OCI-LY3 (cell line): ENCODE measurements around the gene C16orf89.

ENCODE experiments used
- H2AFZ ChIP-seq: fragments of 200-600, 300-600 bp; shearing (Covaris generic); 2 replicates; pipeline ENCODE4 v1.6.0; 2014; ENCODE audit warnings: antibody characterized with exemption, low read depth, low read length
- H3K27ac ChIP-seq: fragments of 200-600, 300-600 bp; sonication (generic); 2 replicates; pipeline ENCODE4 v1.5.1; 2014; ENCODE audit warnings: mild to moderate bottlenecking, low read length, moderate library complexity, mixed read lengths
- H3K27me3 ChIP-seq: fragments of 200-600, 300-600 bp; sonication (generic); 2 replicates; pipeline ENCODE4 v1.6.1; 2014; ENCODE audit warnings: low read depth, low read length, mixed read lengths
- H3K36me3 ChIP-seq: fragments of 200-600, 300-600 bp; sonication (generic); replicated peaks from 2 replicates; pipeline ENCODE3; 2014; ENCODE audit warnings: low read depth, low read length, mixed read lengths
- H3K4me1 ChIP-seq: fragments of 300-600, 200-600 bp; sonication (generic); 2 replicates; pipeline ENCODE4 v1.6.1; 2014; ENCODE audit warnings: low read length, mixed read lengths
- H3K4me2 ChIP-seq: fragments of 200-600, 300-600 bp; sonication (generic); 2 replicates; pipeline ENCODE4 v1.6.1; 2014; ENCODE audit warnings: low read length, mixed read lengths
- H3K4me3 ChIP-seq: fragments of 300-600, 200-600 bp; sonication (generic); 2 replicates; pipeline ENCODE4 v1.5.1; 2014; ENCODE audit warnings: antibody characterized with exemption, mild to moderate bottlenecking, low read length, moderate library complexity
- H3K79me2 ChIP-seq: fragments of 300-600, 200-600 bp; shearing (Covaris generic); 2 replicates; pipeline ENCODE4 v1.6.1; 2014; ENCODE audit warnings: mild to moderate bottlenecking, low read length, mixed read lengths
- H3K9ac ChIP-seq: fragments of 300-600, 200-600 bp; shearing (Covaris generic); 2 replicates; pipeline ENCODE4 v1.6.0; 2014; ENCODE audit warnings: mild to moderate bottlenecking, low read length, moderate library complexity
- H3K9me3 ChIP-seq: fragments of 200-600, 300-600 bp; shearing (Covaris generic); 2 replicates; pipeline ENCODE4 v1.6.1; 2014; ENCODE audit warnings: low read length, mixed read lengths; ENCODE audit not compliant: insufficient read depth
- H4K20me1 ChIP-seq: fragments of 200-600, 300-600 bp; sonication (generic); 2 replicates; pipeline ENCODE4 v1.6.1; 2016; ENCODE audit warnings: low read length, mixed read lengths; ENCODE audit not compliant: insufficient read depth
- CTCF ChIP-seq: fragments of 200-600, 300-600 bp; sonication (generic); IDR thresholded peaks from 2 replicates; pipeline ENCODE4 v1.5.1; 2014; ENCODE audit warnings: antibody characterized with exemption, low read length, low read depth
- EZH2phosphoT487 ChIP-seq: fragments of 200-600 bp; shearing (Covaris generic); IDR thresholded peaks from 2 replicates; pipeline ENCODE4 v1.6.1; 2018; ENCODE audit warnings: antibody characterized with exemption, mixed run types, low read depth

Gene C16orf89

GRCh38 chr16:5070431-5071186 is 4.9 kb upstream of the C16orf89 start:
- H3K36me3 ChIP-seq, result peaks cover 3% of the 10 kb centered on the region
- H3K27ac ChIP-seq, result no peak overlapping the region
- no peak overlapping the region for H3K4me3 ChIP-seq
- H3K4me1 ChIP-seq, result peaks cover 23% of the 10 kb centered on the region
- H4K20me1 ChIP-seq, result no peaks in the 10 kb centered on the region
- H3K9ac ChIP-seq, result no peak overlapping the region
- no peak for TF ChIP-seq EZH2phosphoT487
- no peak for TF ChIP-seq CTCF
- peak overlapping the region; percentile 88; the same call in 1 of the 2 replicates for H3K4me2 ChIP-seq
- H2AFZ ChIP-seq, result peak overlapping the region; percentile 93
- H3K27me3 ChIP-seq, result peaks cover 11% of the 10 kb centered on the region
- peaks cover 21% of the 10 kb centered on the region for H3K79me2 ChIP-seq
- H3K9me3 ChIP-seq, result no peaks in the 10 kb centered on the region

GRCh38 chr16:5069854-5070253 is 4.1 kb upstream of the C16orf89 start:
- peaks cover 11% of the 10 kb centered on the region for H3K27me3 ChIP-seq
- H3K79me2 ChIP-seq, result peaks cover 21% of the 10 kb centered on the region
- no peaks in the 10 kb centered on the region for H3K36me3 ChIP-seq
- H3K4me1 ChIP-seq, result peaks cover 23% of the 10 kb centered on the region
- H3K9ac ChIP-seq, result no peak overlapping the region
- no peak for TF ChIP-seq EZH2phosphoT487
- no peak for TF ChIP-seq CTCF
- H2AFZ ChIP-seq, result no peak overlapping the region
- no peak overlapping the region for H3K4me2 ChIP-seq
- no peak overlapping the region for H3K27ac ChIP-seq
- H4K20me1 ChIP-seq, result no peaks in the 10 kb centered on the region
- no peak overlapping the region for H3K4me3 ChIP-seq
- H3K9me3 ChIP-seq, result no peaks in the 10 kb centered on the region

- Histone ChIP-seq H4K20me1 (no peaks in the 10 kb centered on the region), H3K4me2 (no peak overlapping the region), H3K27ac (no peak overlapping the region), H3K4me3 (no peak overlapping the region), H3K36me3 (no peaks in the 10 kb centered on the region), H3K9ac (no peak overlapping the region), H3K4me1 (peaks cover 23% of the 10 kb centered on the region), H3K9me3 (no peaks in the 10 kb centered on the region), H2AFZ (no peak overlapping the region), H3K79me2 (peaks cover 18% of the 10 kb centered on the region), H3K27me3 (peaks cover 11% of the 10 kb centered on the region)
- no peak for TF ChIP-seq CTCF
- no peak for TF ChIP-seq EZH2phosphoT487
Observed at GRCh38 chr16:5069048-5069447, 3.3 kb upstream of the C16orf89 start.

- TF ChIP-seq EZH2phosphoT487, result no peak
- TF ChIP-seq CTCF, result no peak
- Histone ChIP-seq H2AFZ (no peak overlapping the region), H3K4me2 (no peak overlapping the region), H3K79me2 (no peaks in the 10 kb centered on the region), H3K9ac (no peak overlapping the region), H4K20me1 (no peaks in the 10 kb centered on the region), H3K4me1 (peaks cover 15% of the 10 kb centered on the region), H3K27ac (no peak overlapping the region), H3K36me3 (no peaks in the 10 kb centered on the region), H3K27me3 (peaks cover 24% of the 10 kb centered on the region), H3K9me3 (no peaks in the 10 kb centered on the region), H3K4me3 (no peak overlapping the region)
Observed at GRCh38 chr16:5066511-5066910, 755 bp upstream of the C16orf89 start.
